Gastroesophageal sphincter (tissue), 4 donors: ENCODE results near the gene MAP3K1. TPM values are rescaled to one million over a fixed set of nuclear protein-coding genes. Genes with fewer than 3 reads are reported as not detected.

Source experiments
- ATAC-seq: fragments of 150-250 bp; one replicate; pipeline ENCODE4 v1.9.1; 2016; ENCODE audit warnings: mild to moderate bottlenecking, moderate library complexity
- H3K27ac ChIP-seq, 4 donors: fragments of 200-600 bp; sonication (generic) in 3 of 4; 1 replicate in 3 of 4; 2 replicates in 1 of 4; pipeline ENCODE4 v1.5.1; 2016 to 2019
- H3K27me3 ChIP-seq: fragments of 200-600 bp; sonication (generic); one replicate; pipeline ENCODE4 v1.5.1; 2019
- H3K36me3 ChIP-seq, 2 donors: fragments of 200-600 bp; sonication (generic); one replicate each; pipeline ENCODE4 v1.5.1; 2019; ENCODE audit warnings: control low read depth in 1 of 2
- H3K4me1 ChIP-seq, 3 donors: fragments of 200-600 bp; sonication (generic); 1 replicate in 2 of 3; 2 replicates in 1 of 3; pipeline ENCODE4 v1.5.1; 2016 to 2019; ENCODE audit warnings: control low read depth in 2 of 3
- H3K4me3 ChIP-seq, 2 donors: fragments of 200-600 bp; sonication (generic); one replicate each; pipeline ENCODE4 v1.5.1; 2019; ENCODE audit warnings: mild to moderate bottlenecking in 1 of 2, moderate library complexity in 1 of 2
- H3K9me3 ChIP-seq, 3 donors: fragments of 200-600 bp; sonication (generic); one replicate each; pipeline ENCODE4 v1.5.1; 2017 to 2019; ENCODE audit warnings: control low read depth in 2 of 3
- EP300 ChIP-seq: sonication (generic); formaldehyde crosslinking; IDR thresholded peaks from one replicate; pipeline ENCODE4 v1.6.1; 2017; ENCODE audit warnings: antibody characterized with exemption, mild to moderate bottlenecking
- POLR2A ChIP-seq, 2 donors: fragments of 450-650 bp; IDR thresholded peaks; one replicate each; pipeline ENCODE4 v1.6.1; 2017; ENCODE audit warnings: antibody characterized with exemption in 2 of 2, mild to moderate bottlenecking in 2 of 2, moderate library complexity in 1 of 2
- POLR2AphosphoS5 ChIP-seq: sonication (generic); formaldehyde crosslinking; IDR thresholded peaks from one replicate; pipeline ENCODE4 v1.6.1; 2017; ENCODE audit warnings: antibody characterized with exemption
- WGBS, 2 donors: methylation state at CpG; one replicate each; pipeline ENCODE4 v1.1.5; 2018; ENCODE audit warnings: low coverage in 1 of 2; 5-methylcytosine and 5-hydroxymethylcytosine counted together
- total RNA-seq, 4 donors: library from RNA; depleted of rRNA; stranded (reverse); fragments of >200 nt; gene quantifications; one replicate each; pipeline ENCODE4 v1.1.0, GENCODE V29; 2016
- TF ChIP-seq, protein P1 (sequence below), 4 experiments: fragments of 200-600 bp in 2 of 4; fragments of 450-650 bp in 2 of 4; sonication (generic) in 1 of 4; IDR thresholded peaks; one replicate each; pipeline ENCODE4 v1.5.1; 2017 to 2019; ENCODE audit warnings: antibody characterized with exemption in 4 of 4, mild to moderate bottlenecking in 2 of 4, moderate library complexity in 2 of 4

MAP3K1 gene
- total RNA-seq, 4 donors from 2014 or later, result 7.6 to 16.0 (median 9.7) TPM

DNA sequence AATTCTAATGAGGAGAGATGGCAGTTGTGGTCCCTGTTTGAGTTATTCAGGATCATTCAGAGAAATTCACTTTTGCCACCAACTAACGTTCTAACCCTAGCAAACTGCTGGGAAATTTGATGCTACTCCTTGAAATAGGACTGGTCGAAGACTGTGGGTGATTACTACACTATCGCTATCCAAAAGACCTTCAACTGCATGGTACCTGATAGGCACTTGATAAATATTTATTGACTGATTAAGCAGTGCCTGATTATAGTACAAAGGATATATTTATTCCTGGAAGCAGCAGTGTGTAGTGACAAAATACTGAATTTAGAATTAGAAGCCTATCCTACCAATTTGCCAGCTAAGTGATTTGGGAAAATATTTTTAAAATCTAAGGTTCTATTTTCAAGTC lies 14.1 kb upstream of the MAP3K1 start:
- Histone ChIP-seq H3K27ac (no peak overlapping the region), H3K9me3 (no peaks in the 10 kb centered on the region), H3K27me3 (no peaks in the 10 kb centered on the region), H3K36me3 (no peaks in the 10 kb centered on the region), H3K4me1 (peaks cover 0 to 13% (median 5%) of the 10 kb centered on the region in 3 donors), H3K4me3 (no peak overlapping the region)
- ATAC-seq, result no peak
- TF ChIP-seq, protein P1, sequence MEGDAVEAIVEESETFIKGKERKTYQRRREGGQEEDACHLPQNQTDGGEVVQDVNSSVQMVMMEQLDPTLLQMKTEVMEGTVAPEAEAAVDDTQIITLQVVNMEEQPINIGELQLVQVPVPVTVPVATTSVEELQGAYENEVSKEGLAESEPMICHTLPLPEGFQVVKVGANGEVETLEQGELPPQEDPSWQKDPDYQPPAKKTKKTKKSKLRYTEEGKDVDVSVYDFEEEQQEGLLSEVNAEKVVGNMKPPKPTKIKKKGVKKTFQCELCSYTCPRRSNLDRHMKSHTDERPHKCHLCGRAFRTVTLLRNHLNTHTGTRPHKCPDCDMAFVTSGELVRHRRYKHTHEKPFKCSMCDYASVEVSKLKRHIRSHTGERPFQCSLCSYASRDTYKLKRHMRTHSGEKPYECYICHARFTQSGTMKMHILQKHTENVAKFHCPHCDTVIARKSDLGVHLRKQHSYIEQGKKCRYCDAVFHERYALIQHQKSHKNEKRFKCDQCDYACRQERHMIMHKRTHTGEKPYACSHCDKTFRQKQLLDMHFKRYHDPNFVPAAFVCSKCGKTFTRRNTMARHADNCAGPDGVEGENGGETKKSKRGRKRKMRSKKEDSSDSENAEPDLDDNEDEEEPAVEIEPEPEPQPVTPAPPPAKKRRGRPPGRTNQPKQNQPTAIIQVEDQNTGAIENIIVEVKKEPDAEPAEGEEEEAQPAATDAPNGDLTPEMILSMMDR (IDR thresholded peaks at IDR 0.05), result no peak
- TF ChIP-seq POLR2A (IDR thresholded peaks at IDR 0.05) (no peak), EP300 (no peak), POLR2AphosphoS5 (no peak)
- 60 to 64% methylated on average over 3 of the region's 3 CpGs for WGBS, 2 donors

DNA sequence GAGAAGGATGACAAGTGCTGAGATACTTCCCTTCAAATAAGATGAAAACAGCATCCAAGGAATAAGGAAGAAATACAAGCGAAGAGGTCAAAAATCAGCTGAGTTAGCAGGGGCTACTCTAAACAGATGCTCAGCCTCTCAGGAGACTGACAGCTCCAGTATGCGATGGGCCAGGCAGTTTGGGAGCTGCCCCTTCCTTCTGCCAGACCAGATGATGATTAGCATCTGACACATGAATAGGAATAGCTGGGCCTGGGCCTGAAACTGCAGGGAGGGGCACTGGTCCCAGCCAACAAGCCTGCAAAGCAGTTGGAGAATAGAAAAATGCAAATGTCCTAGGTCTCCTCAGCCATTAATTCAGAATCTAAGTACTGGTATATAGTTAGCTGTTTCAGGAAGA lies 13.1 kb upstream of the MAP3K1 start:
- no peaks in the 10 kb centered on the region for H3K27me3 ChIP-seq
- WGBS, 2 donors, result 81 to 83% methylated on average over 2 of the region's 2 CpGs
- no peak overlapping the region for H3K27ac ChIP-seq
- no peak overlapping the region for H3K4me3 ChIP-seq
- H3K9me3 ChIP-seq, result no peaks in the 10 kb centered on the region
- TF ChIP-seq EP300 (no peak), POLR2AphosphoS5 (no peak), POLR2A (IDR thresholded peaks at IDR 0.05) (no peak)
- TF ChIP-seq, protein P1 (IDR thresholded peaks at IDR 0.05), result no peak
- ATAC-seq, result no peak
- peaks cover 0 to 13% (median 5%) of the 10 kb centered on the region in 3 donors for H3K4me1 ChIP-seq
- no peaks in the 10 kb centered on the region for H3K36me3 ChIP-seq

DNA sequence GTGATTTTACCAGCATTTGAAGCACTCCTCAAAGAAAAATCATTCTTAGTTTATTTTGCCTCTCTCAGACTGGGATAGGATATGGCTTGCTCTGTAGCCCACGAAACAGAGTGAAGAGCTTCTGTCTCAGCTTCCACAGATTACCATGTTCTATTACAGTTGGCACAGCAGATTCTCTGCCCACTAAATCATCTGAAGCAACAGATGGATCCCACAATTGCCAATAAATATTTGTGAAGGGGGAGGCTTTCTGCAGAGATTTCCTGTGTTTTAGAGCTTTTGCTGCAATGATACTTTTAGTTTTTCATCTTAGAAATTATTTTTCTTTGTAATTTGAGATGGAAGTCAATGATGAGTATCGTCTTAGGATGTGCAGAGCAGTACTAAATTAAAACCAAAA lies 12.3 kb upstream of the MAP3K1 start:
- 91 to 100% methylated on average over 2 of the region's 2 CpGs for WGBS, 2 donors
- H3K27ac ChIP-seq, result no peak overlapping the region
- H3K4me3 ChIP-seq, result no peak overlapping the region
- no peak for ATAC-seq
- no peaks in the 10 kb centered on the region for H3K36me3 ChIP-seq
- H3K27me3 ChIP-seq, result no peaks in the 10 kb centered on the region
- no peaks in the 10 kb centered on the region for H3K9me3 ChIP-seq
- peaks cover 0 to 13% (median 5%) of the 10 kb centered on the region in 3 donors for H3K4me1 ChIP-seq
- TF ChIP-seq, protein P1 (IDR thresholded peaks at IDR 0.05), result no peak
- TF ChIP-seq POLR2AphosphoS5 (no peak), EP300 (no peak), POLR2A (IDR thresholded peaks at IDR 0.05) (no peak)

DNA sequence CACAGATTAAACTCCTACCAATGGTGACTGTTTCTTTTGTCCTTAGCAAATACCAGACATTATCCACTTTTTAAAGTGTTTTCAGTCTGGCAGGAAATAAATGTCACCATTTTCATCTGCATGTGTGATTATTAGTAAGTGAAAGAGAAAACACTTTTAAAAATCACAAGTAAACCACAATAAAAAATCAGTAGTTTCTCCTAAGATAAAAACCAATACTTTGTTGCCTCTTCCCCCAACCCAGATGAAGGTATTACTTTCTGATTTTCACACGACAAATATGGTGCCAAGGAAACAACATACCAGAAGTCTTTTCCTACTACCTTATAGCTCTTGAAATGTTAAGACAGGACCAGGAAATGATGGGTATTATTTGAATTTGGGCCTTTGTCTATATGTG lies 11.5 kb upstream of the MAP3K1 start:
- Histone ChIP-seq H3K4me3 (no peak overlapping the region), H3K4me1 (peaks cover 0 to 13% (median 5%) of the 10 kb centered on the region in 3 donors), H3K27me3 (no peaks in the 10 kb centered on the region), H3K9me3 (no peaks in the 10 kb centered on the region), H3K27ac (no peak overlapping the region), H3K36me3 (no peaks in the 10 kb centered on the region)
- no peak for TF ChIP-seq EP300
- TF ChIP-seq, protein P1 (IDR thresholded peaks at IDR 0.05), result no peak
- no peak for TF ChIP-seq POLR2AphosphoS5
- TF ChIP-seq POLR2A (IDR thresholded peaks at IDR 0.05), result no peak
- WGBS, 2 donors, result 94 to 100% methylated on average over 1 of the region's 1 CpG
- ATAC-seq, result no peak

DNA sequence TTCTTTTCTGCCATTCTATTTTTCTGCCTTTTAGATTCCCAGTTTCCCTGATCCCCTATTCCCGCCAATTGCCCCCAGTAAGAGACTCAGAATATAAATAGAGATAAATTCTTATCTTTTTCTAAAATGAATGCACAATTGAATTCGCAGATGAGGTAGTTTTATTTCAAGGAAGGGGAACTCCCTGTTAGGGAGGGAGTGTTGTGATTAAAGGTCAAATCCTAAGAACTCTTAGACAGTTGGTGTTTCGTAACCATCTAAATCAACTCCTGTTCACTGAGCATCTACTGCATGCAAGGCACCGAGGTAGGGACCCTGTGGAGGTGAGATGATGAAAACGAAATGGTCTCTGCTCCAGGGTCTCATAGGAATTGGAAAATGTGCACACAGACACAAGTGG lies 7.7 kb upstream of the MAP3K1 start:
- Histone ChIP-seq H3K4me3 (no peak overlapping the region), H3K27ac (no peak overlapping the region), H3K9me3 (no peaks in the 10 kb centered on the region), H3K27me3 (no peaks in the 10 kb centered on the region), H3K36me3 (no peaks in the 10 kb centered on the region), H3K4me1 (no peaks in the 10 kb centered on the region)
- TF ChIP-seq, protein P1 (IDR thresholded peaks at IDR 0.05), result no peak
- no peak for TF ChIP-seq POLR2AphosphoS5
- no peak for TF ChIP-seq EP300
- TF ChIP-seq POLR2A (IDR thresholded peaks at IDR 0.05), result no peak
- WGBS, 2 donors, result 79 to 93% methylated on average over 5 of the region's 5 CpGs
- no peak for ATAC-seq
